ENCODE results near the gene SUGP2. TPM values are rescaled to one million over a fixed set of nuclear protein-coding genes. Genes with fewer than 3 reads are reported as not detected.

Gene SUGP2
- polyA plus RNA-seq, 1 donor from 2014 or later, result 204 TPM

- H3K36me3 ChIP-seq (ENCODE audit: insufficient read depth, low read length), result no peaks in the 10 kb centered on the region
- H3K9ac ChIP-seq (ENCODE audit: low read length), result peak overlapping the region; percentile 71
- no peaks in the 10 kb centered on the region for H3K27me3 ChIP-seq (ENCODE audit: insufficient read depth, low read depth, low read length)
- peak overlapping the region; percentile 84 for H3K4me3 ChIP-seq (ENCODE audit: low read length)
- TF ChIP-seq SMC3 (conservative IDR thresholded peaks at IDR 0.05; ENCODE audit: poor library complexity) (no peak), EP300 (conservative IDR thresholded peaks at IDR 0.05; ENCODE audit: poor library complexity, severe bottlenecking) (no peak), CTCF (IDR thresholded peaks at IDR 0.05; ENCODE audit: poor library complexity, severe bottlenecking) (no peak), RAD21 (conservative IDR thresholded peaks at IDR 0.05) (no peak), EZH2 (IDR thresholded peaks at IDR 0.05; ENCODE audit: borderline replicate concordance, insufficient read depth, low read length, poor library complexity, severe bottlenecking) (no peak), POLR2AphosphoS5 (IDR thresholded peaks at IDR 0.05) (no peak), MXI1 (conservative IDR thresholded peaks at IDR 0.05; ENCODE audit: poor library complexity, severe bottlenecking) (no peak), TAF1 (IDR thresholded peaks at IDR 0.05; ENCODE audit: low read depth) (no peak)
- TF ChIP-seq, protein P1, sequence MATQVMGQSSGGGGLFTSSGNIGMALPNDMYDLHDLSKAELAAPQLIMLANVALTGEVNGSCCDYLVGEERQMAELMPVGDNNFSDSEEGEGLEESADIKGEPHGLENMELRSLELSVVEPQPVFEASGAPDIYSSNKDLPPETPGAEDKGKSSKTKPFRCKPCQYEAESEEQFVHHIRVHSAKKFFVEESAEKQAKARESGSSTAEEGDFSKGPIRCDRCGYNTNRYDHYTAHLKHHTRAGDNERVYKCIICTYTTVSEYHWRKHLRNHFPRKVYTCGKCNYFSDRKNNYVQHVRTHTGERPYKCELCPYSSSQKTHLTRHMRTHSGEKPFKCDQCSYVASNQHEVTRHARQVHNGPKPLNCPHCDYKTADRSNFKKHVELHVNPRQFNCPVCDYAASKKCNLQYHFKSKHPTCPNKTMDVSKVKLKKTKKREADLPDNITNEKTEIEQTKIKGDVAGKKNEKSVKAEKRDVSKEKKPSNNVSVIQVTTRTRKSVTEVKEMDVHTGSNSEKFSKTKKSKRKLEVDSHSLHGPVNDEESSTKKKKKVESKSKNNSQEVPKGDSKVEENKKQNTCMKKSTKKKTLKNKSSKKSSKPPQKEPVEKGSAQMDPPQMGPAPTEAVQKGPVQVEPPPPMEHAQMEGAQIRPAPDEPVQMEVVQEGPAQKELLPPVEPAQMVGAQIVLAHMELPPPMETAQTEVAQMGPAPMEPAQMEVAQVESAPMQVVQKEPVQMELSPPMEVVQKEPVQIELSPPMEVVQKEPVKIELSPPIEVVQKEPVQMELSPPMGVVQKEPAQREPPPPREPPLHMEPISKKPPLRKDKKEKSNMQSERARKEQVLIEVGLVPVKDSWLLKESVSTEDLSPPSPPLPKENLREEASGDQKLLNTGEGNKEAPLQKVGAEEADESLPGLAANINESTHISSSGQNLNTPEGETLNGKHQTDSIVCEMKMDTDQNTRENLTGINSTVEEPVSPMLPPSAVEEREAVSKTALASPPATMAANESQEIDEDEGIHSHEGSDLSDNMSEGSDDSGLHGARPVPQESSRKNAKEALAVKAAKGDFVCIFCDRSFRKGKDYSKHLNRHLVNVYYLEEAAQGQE (IDR thresholded peaks at IDR 0.05; ENCODE audit: borderline replicate concordance), result no peak
- H2AFZ ChIP-seq (ENCODE audit: low read depth, low read length), result peak overlapping the region; percentile 45
- H3K9me3 ChIP-seq (ENCODE audit: low read length), result no peaks in the 10 kb centered on the region
- no peaks in the 10 kb centered on the region for H3F3A ChIP-seq (ENCODE audit: insufficient read depth, low read length, poor library complexity, severe bottlenecking)
- H3K9me2 ChIP-seq (ENCODE audit: insufficient read depth, low read length), result no peaks in the 10 kb centered on the region
- H4K20me1 ChIP-seq (ENCODE audit: insufficient read depth), result no peaks in the 10 kb centered on the region
- H3K27ac ChIP-seq (ENCODE audit: low read length), result no peak overlapping the region
- no peaks in the 10 kb centered on the region for H3K79me2 ChIP-seq (replicated peaks; ENCODE audit: insufficient read depth, low read length)
- peak overlapping the region; percentile 94 for H3K4me2 ChIP-seq (ENCODE audit: low read length)
Measured at GRCh38 chr19:19064811-19065745, 31.8 kb upstream of the SUGP2 start.

GRCh38 chr19:19064098-19064722 is 30.9 kb upstream of the SUGP2 start:
- no peaks in the 10 kb centered on the region for H4K20me1 ChIP-seq (ENCODE audit: insufficient read depth)
- H3K4me3 ChIP-seq (ENCODE audit: low read length), result peak overlapping the region; percentile 84
- peak overlapping the region; percentile 94 for H3K4me2 ChIP-seq (ENCODE audit: low read length)
- no peaks in the 10 kb centered on the region for H3K27me3 ChIP-seq (ENCODE audit: insufficient read depth, low read depth, low read length)
- H3K36me3 ChIP-seq (ENCODE audit: insufficient read depth, low read length), result no peaks in the 10 kb centered on the region
- H3K9me2 ChIP-seq (ENCODE audit: insufficient read depth, low read length), result no peaks in the 10 kb centered on the region
- no peaks in the 10 kb centered on the region for H3K9me3 ChIP-seq (ENCODE audit: low read length)
- peak overlapping the region; percentile 45 for H2AFZ ChIP-seq (ENCODE audit: low read depth, low read length)
- TF ChIP-seq MXI1 (conservative IDR thresholded peaks at IDR 0.05; ENCODE audit: poor library complexity, severe bottlenecking), result peak; percentile 47
- TF ChIP-seq EZH2 (IDR thresholded peaks at IDR 0.05; ENCODE audit: borderline replicate concordance, insufficient read depth, low read length, poor library complexity, severe bottlenecking), result no peak
- peak; percentile 35 for TF ChIP-seq RAD21 (conservative IDR thresholded peaks at IDR 0.05)
- peak; percentile 64 for TF ChIP-seq CTCF (IDR thresholded peaks at IDR 0.05; ENCODE audit: poor library complexity, severe bottlenecking)
- TF ChIP-seq SMC3 (conservative IDR thresholded peaks at IDR 0.05; ENCODE audit: poor library complexity), result peak; percentile 56
- TF ChIP-seq TAF1 (IDR thresholded peaks at IDR 0.05; ENCODE audit: low read depth), result no peak
- peak; percentile 1 for TF ChIP-seq EP300 (conservative IDR thresholded peaks at IDR 0.05; ENCODE audit: poor library complexity, severe bottlenecking)
- TF ChIP-seq, protein P1 (IDR thresholded peaks at IDR 0.05; ENCODE audit: borderline replicate concordance), result no peak
- no peak for TF ChIP-seq POLR2AphosphoS5 (IDR thresholded peaks at IDR 0.05)
- no peaks in the 10 kb centered on the region for H3K79me2 ChIP-seq (replicated peaks; ENCODE audit: insufficient read depth, low read length)
- peak overlapping the region; percentile 71 for H3K9ac ChIP-seq (ENCODE audit: low read length)
- peak overlapping the region; percentile 44 for H3K27ac ChIP-seq (ENCODE audit: low read length)
- no peaks in the 10 kb centered on the region for H3F3A ChIP-seq (ENCODE audit: insufficient read depth, low read length, poor library complexity, severe bottlenecking)

Data from neural cell (in vitro differentiated cells).